HG03469 (cell line): ENCODE results near the gene RASSF3.
"Not testable (repeated sequence)": the region's sequence is repeated elsewhere in the genome, so short reads cannot be mapped to it uniquely, and the experiment has no call there.

Experiments used
- ATAC-seq: cut with Tn5 transposase; IDR thresholded peaks from one replicate; pipeline ENCODE4 v1.9.1; 2021; ENCODE audit warnings: mild to moderate bottlenecking, moderate library complexity, moderate number of reproducible peaks; ENCODE audit not compliant: unreplicated experiment

RASSF3 gene, protein sequence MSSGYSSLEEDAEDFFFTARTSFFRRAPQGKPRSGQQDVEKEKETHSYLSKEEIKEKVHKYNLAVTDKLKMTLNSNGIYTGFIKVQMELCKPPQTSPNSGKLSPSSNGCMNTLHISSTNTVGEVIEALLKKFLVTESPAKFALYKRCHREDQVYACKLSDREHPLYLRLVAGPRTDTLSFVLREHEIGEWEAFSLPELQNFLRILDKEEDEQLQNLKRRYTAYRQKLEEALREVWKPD

DNA sequence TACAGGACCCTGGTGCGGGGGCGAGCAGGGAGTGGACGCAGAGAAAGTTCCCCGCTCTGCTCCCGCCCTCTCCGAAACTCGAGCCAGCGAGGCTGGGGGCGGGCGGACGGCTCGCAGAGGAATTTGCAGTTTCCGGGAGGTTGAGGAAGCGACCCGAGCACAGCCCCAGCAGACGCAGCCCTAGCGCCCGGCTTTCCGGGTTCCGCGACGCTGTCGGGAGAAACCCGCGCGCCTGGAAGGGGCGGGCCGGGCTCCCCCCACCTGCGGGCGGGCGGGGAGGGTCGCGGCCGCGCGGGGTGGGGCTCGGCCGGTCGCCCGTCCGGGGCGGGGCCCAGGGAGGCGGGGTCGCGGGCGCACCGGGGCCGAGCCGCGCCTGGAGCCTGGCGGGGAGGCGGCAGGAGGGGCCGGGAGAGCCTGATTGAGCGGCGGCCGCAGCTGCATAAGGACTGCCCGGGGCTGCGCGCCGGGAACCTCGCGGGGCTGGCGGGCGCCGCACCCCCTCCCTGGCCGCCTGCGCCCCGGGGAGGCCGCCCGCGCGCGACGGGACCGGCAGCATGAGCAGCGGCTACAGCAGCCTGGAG lies at the start of gene RASSF3:
Gene RASSF3 (plus strand): TSS at position 417 of the 581 bp plus-strand sequence. CDS start 138 bp downstream, at position 555.
- peak; percentile 35 for ATAC-seq

DNA sequence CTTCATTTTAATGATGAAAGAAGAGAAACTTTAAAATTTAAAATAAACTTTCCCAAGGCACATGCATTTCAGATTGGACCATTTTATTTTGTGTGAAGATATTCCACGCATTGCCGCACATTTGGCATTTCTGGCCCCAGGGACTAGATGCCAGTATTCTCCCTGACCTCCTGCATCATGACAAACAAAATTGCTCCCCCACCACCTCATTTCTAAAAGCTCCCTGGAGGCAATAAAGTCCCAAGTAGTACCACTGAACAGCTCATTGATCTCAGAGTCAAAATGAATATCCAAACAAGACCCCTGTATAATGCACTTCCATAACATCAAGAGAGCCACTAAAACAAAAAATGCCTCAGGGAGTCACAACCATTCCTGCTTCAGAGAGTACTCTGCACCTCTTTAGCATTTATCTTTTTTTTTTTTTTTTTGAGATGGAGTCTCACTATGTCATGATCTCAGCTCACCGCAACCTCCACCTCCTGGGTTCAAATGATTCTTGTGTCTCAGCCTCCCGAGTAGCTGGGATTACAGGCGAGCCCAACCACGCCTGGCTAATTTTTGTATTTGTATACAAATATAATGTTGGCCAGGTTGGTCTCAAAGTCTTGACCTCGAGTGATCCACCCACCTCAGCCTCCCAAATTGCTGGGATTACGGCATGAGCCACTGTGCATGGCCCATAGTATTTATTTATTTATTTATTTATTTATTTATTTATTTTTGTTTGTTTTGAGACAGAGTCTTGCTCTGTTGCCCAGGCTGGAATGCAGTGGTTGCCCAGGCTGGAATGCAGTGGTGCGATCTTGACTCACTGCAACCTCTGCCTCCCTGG lies 48.8 kb upstream of the RASSF3 start:
- no peak for ATAC-seq

DNA sequence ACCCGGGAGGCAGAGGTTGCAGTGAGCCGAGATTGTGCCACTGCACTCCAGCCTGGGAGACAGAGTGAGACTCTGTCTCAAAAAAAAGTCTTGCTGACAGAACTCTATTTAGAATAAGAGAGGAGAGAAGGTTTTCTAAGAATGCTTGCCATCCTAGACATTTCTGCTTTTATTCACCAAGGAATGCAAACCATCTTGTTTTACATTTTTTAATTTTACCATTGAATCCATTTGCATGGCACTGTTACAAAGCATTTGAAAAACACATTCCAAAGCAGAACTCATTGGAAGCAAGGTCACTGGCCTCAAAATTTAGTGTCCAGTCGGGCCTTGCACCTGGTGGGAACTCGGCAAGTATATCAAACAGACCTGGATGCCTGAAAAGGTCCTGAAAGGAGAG lies 44.2 kb upstream of the RASSF3 start:
- ATAC-seq, result no peak

DNA sequence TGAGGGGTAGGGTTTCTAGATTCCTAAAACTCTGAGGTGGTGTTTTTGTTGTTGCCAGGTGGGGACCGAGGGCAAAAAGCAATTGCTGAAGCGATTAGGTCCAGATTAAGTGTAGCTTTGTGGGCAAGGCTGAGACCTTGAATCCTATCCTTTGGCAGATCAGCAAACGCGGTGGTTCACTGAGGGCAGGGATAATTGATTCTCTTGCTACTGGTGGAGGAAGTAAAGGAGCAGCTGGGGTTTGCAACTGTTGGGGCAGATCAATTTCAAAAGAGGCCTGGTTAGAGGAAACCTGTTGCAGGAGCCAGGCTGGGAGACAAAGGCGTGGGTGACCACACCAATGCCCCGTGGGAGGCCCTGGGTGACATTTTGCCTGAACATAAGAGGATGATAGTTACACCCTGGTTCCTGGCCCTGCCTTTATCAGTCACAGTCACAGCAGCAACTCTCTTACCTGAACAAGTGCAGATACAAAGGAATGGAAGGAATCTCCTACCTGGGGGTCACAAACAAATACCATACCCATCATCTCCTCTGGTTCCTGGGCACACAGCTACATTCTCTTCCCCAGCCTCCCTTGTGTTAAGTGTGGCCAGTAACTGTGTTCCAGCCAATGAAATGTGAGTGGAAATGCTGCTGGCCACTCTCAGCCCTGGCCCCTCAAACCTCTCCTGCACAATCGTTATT lies 43.3 kb upstream of the RASSF3 start:
- ATAC-seq, result no peak

DNA sequence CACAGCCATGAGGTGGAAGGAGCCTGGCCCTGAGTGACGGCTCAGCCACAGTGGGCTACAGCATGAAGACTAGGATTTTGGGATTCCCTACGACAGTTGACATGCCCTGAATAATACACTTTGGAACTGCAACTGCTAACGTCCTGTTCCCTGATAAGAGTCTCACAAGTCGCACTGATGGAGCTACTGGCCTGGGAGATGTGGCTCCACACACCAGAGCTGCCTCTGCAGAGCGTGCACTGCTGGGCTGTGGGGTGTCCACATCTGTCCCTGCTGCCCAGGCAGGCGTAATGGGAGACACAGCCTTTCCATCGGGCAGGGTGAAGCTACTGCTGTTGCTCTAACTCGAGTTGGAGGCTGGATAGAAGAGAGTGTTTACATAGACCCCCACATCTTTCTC lies 42.7 kb upstream of the RASSF3 start:
- no peak for ATAC-seq

DNA sequence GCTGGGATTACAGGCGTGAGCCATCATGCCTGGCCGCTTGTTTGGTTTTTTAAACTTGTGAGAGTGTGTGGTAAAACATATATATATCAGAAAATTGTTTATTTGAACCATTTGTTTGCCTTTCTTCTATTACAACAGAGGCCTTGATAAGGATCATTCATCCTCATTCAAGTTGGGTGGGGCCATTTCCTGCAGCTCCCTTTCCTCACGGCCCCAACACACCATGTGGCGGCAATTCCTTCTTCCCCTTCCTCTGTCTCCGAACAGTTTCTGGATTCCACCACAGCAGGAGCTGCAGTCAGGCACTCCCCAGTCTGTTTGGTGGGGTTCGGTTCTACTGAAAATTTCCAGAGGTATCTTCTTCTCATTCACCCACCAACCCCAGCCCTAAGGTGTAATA lies 42.0 kb upstream of the RASSF3 start:
- ATAC-seq, result no peak

DNA sequence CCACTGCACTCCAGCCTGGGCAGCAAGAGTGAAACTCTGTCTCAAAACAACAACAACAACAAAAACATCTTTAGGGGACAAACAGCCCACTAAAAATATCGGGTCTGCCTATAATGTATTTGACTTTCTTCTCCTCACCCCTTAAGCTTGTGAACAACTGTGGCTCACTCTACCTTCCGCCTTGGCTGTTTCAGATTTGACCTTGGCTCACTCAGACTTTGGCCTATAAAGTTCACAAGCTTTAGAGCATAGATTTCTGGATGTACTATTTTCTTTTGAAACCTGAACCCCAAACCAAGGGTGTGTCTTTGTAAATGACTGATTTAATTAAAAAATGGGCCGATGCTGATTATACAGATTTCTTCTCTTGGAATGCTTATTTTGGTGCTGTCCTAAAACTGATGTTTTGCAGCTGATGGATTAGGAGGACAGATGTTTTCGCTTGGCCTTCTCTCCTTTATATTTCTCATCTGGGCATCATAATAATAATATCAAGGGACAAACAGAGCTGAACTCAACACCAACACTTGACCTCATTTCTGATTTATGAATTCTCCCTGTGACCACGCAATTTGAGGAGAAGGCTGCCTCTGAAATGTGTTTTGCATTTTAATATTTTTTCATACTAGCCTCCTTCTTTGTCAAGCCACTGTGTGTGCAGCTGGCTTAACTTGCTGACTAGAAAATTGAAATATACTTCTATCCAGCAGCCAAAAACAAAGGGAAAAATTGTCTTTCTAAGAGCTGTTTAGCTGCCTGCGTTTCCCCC lies 40.2 kb upstream of the RASSF3 start:
- ATAC-seq, result no peak

DNA sequence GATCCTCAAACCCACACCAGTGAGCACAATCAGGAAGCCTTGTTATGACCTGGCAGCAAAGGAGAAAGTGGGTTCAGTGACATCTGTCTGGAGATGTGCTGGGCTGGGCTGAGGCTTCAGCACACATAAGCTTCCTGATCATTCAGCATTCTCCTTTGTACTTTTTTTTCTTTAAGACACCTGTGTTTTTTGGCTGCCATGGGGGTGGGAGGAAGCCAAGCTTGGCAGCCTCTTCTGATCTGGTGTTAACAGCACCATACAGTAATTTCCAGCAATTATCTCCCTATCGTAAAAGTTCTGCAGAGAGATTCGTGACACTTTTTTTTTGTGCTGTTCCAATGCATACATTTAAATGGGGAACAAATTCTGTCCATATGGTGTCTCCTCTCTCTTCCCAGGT lies 38.9 kb upstream of the RASSF3 start:
- ATAC-seq, result no peak

DNA sequence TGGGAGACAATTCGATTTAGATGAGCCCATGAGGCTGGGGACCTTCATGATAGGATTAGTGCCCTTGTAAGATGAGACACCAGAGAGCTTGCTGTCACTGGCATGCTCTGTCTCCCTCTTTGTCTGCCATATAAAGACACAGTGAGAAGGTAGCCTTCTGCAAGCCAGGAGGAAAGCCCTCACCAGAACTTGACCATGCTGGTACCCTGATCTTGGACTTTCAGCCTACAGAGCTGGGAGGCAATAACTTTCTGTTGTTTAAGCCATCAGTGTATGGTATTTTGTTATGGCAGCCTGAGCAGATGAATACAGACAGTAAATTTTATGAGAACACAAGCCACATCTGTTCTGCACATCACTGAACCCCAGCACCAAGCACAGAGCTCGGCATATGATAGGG lies 38.1 kb upstream of the RASSF3 start:
- no peak for ATAC-seq

DNA sequence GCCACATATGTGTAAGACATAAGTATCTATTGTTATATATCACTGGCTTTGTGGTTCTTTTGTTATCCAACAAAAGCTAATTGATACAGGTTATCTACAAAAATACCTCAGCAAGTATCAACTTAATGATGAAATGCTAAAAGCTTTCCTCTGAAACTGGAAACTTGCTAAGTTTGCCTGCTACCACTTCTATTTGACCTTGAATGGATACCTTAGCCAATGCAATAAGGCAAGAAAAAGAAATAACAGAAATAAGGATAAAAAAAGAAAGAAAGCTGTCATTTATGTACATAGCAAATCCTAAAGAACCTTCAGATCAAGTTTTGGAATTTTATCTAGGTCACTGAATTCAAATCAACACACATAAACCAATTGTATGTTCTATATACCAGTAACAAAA lies 35.5 kb upstream of the RASSF3 start:
- no peak for ATAC-seq

DNA sequence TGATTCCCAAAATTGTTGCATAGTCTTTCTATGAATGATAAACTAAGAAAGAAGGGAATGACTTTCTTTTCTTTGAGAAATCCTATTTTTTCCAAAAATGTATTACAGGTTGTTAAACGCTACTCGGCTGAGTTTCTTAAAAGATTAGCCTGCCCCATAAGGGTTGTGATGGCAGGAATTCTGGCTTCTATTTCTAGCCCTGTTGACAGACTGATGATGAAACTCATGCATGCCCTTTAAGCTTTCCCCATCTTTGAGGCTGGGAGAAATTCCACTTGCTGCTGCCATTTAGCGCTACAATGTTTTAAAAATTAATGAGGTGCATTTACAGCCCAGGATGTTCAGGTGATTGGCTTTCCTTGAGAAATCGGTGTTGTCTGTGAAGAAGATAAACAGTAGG lies 33.2 kb upstream of the RASSF3 start:
- no peak for ATAC-seq

DNA sequence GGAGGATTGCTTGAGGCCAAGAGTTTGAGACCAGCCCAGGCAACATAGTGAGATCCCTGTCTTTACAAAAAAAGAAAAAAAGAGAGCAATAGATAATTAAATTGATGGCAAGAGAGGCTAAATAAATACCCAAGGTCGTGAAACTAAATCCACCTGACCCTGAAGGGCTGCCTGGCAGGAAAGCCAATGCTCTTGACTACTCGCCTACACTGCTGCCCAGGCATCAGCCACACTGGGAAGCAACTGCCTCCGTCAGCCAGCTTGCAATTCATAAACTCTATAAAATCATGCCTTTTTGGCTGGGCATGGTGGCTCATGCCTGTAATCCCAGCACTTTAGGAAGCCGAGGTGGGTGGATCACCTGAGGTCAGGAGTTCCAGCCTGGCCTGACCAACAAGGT lies 31.7 kb upstream of the RASSF3 start:
- ATAC-seq, result no peak

DNA sequence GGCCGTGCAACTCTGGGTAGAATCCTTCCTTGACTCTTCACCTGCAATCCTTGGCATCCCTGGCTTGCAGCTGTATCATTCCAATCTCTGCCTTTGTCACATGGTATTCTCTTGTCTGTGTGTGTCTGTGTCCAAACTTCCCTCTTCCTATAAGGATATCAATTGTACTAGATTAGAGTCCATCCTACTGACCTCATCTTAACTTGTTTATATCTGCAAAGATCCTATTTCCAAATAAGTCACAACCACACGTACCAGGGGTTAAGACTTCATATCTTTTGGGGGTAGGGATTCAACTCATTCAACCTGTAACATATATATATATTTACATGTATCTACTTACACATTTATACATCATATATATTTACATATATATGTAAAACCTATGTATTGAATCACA lies 29.6 kb upstream of the RASSF3 start:
- ATAC-seq, result no peak

DNA sequence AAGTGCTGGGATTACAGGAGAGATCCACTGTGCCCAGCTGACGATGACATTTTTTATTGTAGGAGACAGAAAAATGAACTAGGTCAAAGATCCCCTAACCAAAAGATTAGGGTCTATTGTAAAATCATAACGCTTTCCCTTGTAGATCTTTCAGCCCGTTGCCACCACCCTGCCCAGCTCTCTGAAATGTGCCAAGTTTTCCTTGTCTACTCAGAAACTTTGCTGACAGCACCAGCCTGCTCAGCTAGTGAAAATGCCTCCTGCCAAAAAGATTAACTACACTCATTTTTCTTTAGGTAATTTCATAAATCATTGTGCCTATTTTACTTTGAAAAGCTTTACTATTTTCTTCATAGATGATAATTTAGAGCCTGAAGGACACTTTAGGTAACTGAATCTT lies 28.2 kb upstream of the RASSF3 start:
- no peak for ATAC-seq

DNA sequence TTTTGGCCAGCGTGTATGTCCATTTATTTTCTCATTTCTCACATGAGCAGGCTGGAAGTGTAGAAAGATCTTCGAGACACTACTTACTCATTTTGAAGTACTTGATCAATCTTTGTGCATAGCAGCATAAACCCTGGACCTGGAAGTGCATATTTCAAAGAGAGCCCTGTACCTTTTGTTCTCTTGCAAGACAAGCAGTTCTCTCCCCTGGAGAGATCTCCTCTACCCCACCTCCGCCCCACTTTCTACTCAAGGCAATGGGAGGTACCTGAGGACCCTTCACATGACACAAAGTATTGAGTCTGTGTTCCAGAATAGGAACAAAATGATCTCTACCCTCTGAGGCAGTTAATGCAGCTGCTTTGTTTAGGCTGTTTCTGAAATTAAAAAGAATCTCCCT lies 27.4 kb upstream of the RASSF3 start:
- ATAC-seq, result no peak

DNA sequence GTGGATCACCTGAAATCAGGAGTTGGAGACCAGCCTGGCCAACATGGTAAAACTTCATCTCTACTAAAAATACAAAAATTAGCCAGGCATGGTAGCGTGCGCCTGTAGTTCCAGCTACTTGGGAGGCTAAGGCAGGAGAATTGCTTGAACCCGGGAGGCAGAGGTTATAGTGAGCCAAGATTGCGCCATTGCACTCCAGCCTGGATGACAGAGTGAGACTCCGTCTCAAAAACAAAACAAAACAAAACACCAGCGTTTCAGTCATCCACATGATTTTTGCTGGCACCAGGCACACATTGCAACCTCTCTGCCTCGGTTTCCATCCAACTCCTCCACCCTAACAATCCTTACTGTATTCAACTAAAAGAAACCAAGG lies 26.9 kb upstream of the RASSF3 start:
- not testable (repeated sequence) for ATAC-seq

DNA sequence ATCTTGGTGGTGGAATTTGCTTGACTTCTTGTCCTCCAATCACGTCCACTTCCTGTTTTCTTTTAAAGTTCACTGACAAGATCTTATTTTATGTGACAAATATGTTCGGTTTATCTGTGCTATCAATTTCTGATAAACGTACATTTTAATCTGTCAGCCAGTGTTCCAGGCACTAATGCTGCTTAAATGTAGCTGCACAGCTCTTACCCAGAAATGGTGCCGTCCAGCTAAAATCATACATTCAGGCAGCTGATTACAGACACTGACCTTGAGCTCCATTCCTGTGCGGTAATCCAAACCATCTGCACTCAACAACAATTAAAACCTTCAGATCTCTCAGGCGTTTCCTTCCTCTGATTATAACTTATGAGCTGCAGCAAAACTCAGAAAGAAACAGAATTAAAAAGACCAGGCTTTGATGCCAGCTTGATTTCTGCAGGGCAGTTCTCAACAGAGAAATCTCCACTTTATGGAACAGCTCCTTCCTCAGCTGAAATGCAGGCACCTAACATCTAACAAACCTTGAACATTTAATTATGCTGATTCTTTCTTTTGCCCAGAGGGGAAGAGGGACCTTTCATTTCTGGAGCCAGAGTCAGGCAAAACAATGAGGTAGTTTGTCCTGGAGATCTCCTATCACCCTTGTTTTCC lies 26.4 kb upstream of the RASSF3 start:
- no peak for ATAC-seq

DNA sequence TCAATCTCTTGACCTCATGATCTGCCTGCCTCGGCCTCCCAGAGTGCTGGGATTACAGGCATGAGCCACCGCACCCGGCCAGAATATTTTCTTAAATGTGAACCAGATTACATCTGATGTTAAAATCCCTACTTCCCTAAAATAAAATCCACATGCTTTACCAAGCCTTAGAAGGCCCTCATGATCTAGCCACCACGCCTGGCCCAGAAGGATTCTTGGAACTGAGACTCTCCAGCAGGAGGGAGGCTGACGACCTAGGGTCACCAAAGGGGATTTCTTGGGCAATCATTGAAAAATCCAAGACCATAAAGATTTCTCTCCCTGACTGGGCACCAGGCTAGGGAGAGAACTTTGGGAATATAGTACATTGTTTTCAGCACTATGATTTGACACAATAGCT lies 25.2 kb upstream of the RASSF3 start:
- ATAC-seq, result no peak

DNA sequence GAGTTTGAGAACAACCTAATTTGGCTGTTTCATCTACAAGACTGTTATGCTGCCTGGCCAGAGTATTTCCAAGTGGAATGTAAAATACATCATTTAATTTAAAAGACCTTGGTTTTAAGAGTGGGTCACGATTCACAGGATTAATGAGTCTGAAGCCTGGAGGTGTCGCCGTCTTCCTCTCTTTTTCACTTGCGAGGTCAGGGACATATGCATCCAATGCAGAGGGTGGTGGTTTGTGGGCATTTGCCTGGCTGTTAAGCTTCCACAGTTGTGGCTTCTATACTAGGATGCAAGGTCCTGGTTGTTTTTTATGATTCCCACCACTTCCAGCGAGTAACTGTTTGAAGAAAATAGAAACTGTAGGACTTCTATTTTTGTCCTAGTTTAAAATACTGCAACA lies 22.8 kb upstream of the RASSF3 start:
- ATAC-seq, result no peak

DNA sequence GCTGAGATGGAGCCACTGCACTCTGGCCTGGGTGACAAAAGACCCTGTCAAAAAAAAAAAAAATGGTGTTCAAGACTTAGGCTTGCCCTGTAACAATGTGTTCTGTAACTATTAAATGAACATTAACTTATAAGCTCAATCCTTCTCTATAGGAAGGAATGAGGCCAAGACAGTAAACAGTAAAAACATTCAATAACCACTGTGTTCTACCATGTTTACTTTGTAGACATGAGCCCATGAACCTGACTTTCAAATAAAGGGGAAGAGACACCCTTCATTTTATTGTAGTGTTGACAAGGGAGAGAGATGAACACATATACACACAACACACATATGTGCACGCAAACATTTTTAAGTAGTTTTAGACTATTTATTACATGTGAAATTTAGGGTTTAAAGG lies 20.1 kb upstream of the RASSF3 start:
- ATAC-seq, result no peak
